GM15510 (cell line): ENCODE data around the gene GPRC5C.

ENCODE experiments used
- POLR2A ChIP-seq: IDR thresholded peaks from 3 replicates; pipeline ENCODE4 v1.6.1; 2011; ENCODE audit warnings: borderline replicate concordance; ENCODE audit not compliant: insufficient read length; ENCODE audit errors: extremely low read depth

Gene GPRC5C

GRCh38 chr17:74465378-74466110 is 33.7 kb downstream of the GPRC5C start:
- TF ChIP-seq POLR2A = no peak

- TF ChIP-seq POLR2A = peak; percentile 55
These were observed 34.4 kb downstream of the GPRC5C start, which contains the start of gene CD300A for GRCh38 chr17:74466111-74466827. CD300A (plus strand) TSS chr17:74466634; CDS start chr17:74466704, 70 bp downstream.

GRCh38 chr17:74466828-74467184 is 34.9 kb downstream of the GPRC5C start:
- TF ChIP-seq POLR2A = no peak

GRCh38 chr17:74467221-74467951 is 35.5 kb downstream of the GPRC5C start:
- TF ChIP-seq POLR2A = peak; percentile 35

GRCh38 chr17:74471341-74471740 is 39.5 kb downstream of the GPRC5C start:
- TF ChIP-seq POLR2A = no peak

GRCh38 chr17:74472890-74473289 is 41.0 kb downstream of the GPRC5C start:
- TF ChIP-seq POLR2A = no peak

GRCh38 chr17:74473294-74473693 is 41.4 kb downstream of the GPRC5C start:
- TF ChIP-seq POLR2A = no peak

- no peak for TF ChIP-seq POLR2A
These were observed 42.3 kb downstream of the GPRC5C start for GRCh38 chr17:74474043-74474792.

GRCh38 chr17:74475189-74475588 is 43.3 kb downstream of the GPRC5C start:
- TF ChIP-seq POLR2A = no peak

- TF ChIP-seq POLR2A = no peak
These were observed 45.5 kb downstream of the GPRC5C start for GRCh38 chr17:74477411-74477810.

GRCh38 chr17:74478420-74479100 is 46.7 kb downstream of the GPRC5C start:
- no peak for TF ChIP-seq POLR2A

GRCh38 chr17:74480290-74480689 is 48.4 kb downstream of the GPRC5C start:
- TF ChIP-seq POLR2A = no peak

GRCh38 chr17:74481621-74482020 is 49.7 kb downstream of the GPRC5C start:
- no peak for TF ChIP-seq POLR2A

- TF ChIP-seq POLR2A = no peak
These were observed 52.2 kb downstream of the GPRC5C start for GRCh38 chr17:74484066-74484465.
